IMR-90 (cell line): ENCODE data around the gene PPM1L. TPM values are rescaled to one million over a fixed set of nuclear protein-coding genes. Genes with fewer than 3 reads are reported as not detected.

Experiments used
- ATAC-seq: fragments of 200-7000 bp; cut with Tn5 transposase; 2 replicates; pipeline ENCODE4 v1.9.1; 2020; ENCODE audit warnings: low read depth, mild to moderate bottlenecking, moderate library complexity
- BruUV-seq: library from RNA; stranded (reverse); fragments of 400-500 nt; replicated peaks from 2 replicates; lab custom pipeline; 2021; lab: Mats Ljungman, UMichigan
- CTCF ChIA-PET: fragments of 300-600 bp; formaldehyde crosslinking; extraction: SDS; loops from one replicate; lab custom pipeline; 2021; ENCODE audit warnings: antibody characterized with exemption; lab: Yijun Ruan, JAX
- POLR2A ChIA-PET: fragments of 300-600 bp; sonication (Branson Sonifier 250); formaldehyde crosslinking; loops from one replicate; lab custom pipeline; 2022; ENCODE audit warnings: antibody characterized with exemption; ENCODE audit not compliant: unreplicated experiment; lab: Charles Lee
- DNase-seq: peaks from one replicate; pipeline ENCODE4 v3.0.0; 2013
- H2AFZ ChIP-seq: replicated peaks from 2 replicates; pipeline ENCODE3; 2013; ENCODE audit warnings: low read length, mild to moderate bottlenecking; ENCODE audit not compliant: poor library complexity
- H2AK5ac ChIP-seq: 2 replicates; pipeline ENCODE4 v1.6.1; 2013; ENCODE audit warnings: low read depth, low read length, inconsistent platforms
- H2AK9ac ChIP-seq: replicated peaks from 2 replicates; pipeline ENCODE3; 2013; ENCODE audit warnings: mild to moderate bottlenecking, low read depth, low read length, moderate library complexity; ENCODE audit not compliant: poor library complexity
- H2BK120ac ChIP-seq: 2 replicates; pipeline ENCODE4 v1.6.1; 2013; ENCODE audit warnings: low read depth, low read length, inconsistent platforms
- H2BK15ac ChIP-seq: 3 replicates; pipeline ENCODE4 v1.6.1; 2013; ENCODE audit warnings: low read depth, low read length, inconsistent platforms
- H2BK20ac ChIP-seq: 2 replicates; pipeline ENCODE4 v1.6.1; 2013; ENCODE audit warnings: low read depth, mild to moderate bottlenecking, inconsistent platforms, low read length, moderate library complexity
- H2BK5ac ChIP-seq: 2 replicates; pipeline ENCODE4 v1.6.1; 2013; ENCODE audit warnings: mild to moderate bottlenecking, low read depth, low read length, inconsistent platforms; ENCODE audit not compliant: poor library complexity, severe bottlenecking
- H3K14ac ChIP-seq: replicated peaks from 2 replicates; pipeline ENCODE4 v1.6.1; 2013; ENCODE audit warnings: low read depth, low read length, inconsistent platforms
- H3K18ac ChIP-seq: 2 replicates; pipeline ENCODE4 v1.6.1; 2013; ENCODE audit warnings: low read depth, low read length, control low read depth
- H3K23ac ChIP-seq: 2 replicates; pipeline ENCODE4 v1.6.1; 2013; ENCODE audit warnings: low read depth, low read length, inconsistent platforms
- H3K27ac ChIP-seq: 2 replicates; pipeline ENCODE4 v1.5.1; 2013; ENCODE audit warnings: mild to moderate bottlenecking, control low read depth, low read length; ENCODE audit not compliant: insufficient read depth
- H3K27me3 ChIP-seq: 2 replicates; pipeline ENCODE4 v1.6.1; 2013; ENCODE audit warnings: low read length; ENCODE audit not compliant: control insufficient read depth, insufficient read depth
- H3K36me3 ChIP-seq: 2 replicates; pipeline ENCODE4 v1.6.1; 2013; ENCODE audit warnings: low read length, mixed read lengths; ENCODE audit not compliant: control insufficient read depth, insufficient read depth
- H3K4ac ChIP-seq: 2 replicates; pipeline ENCODE4 v1.6.1; 2013; ENCODE audit warnings: low read depth, low read length, inconsistent platforms
- H3K4me1 ChIP-seq: 2 replicates; pipeline ENCODE4 v1.6.1; 2013; ENCODE audit warnings: low read length, mixed read lengths; ENCODE audit not compliant: control insufficient read depth, insufficient read depth
- H3K4me2 ChIP-seq: 2 replicates; pipeline ENCODE4 v1.6.1; 2013; ENCODE audit warnings: low read depth, mild to moderate bottlenecking, control low read depth, low read length, moderate library complexity
- H3K4me3 ChIP-seq: 2 replicates; pipeline ENCODE4 v1.5.1; 2013; ENCODE audit warnings: low read depth, mild to moderate bottlenecking, control low read depth, low read length, moderate library complexity; ENCODE audit not compliant: insufficient read depth
- H3K56ac ChIP-seq: 2 replicates; pipeline ENCODE4 v1.6.1; 2013; ENCODE audit warnings: low read length, inconsistent platforms; ENCODE audit not compliant: insufficient read depth; ENCODE audit errors: extremely low read depth
- H3K79me1 ChIP-seq, 2 experiments: 2 replicates each; pipeline ENCODE4 v1.6.1; 2013; ENCODE audit warnings: low read length in 2 of 2, inconsistent platforms in 1 of 2, low read depth in 1 of 2
- H3K9ac ChIP-seq: 2 replicates; pipeline ENCODE4 v1.6.1; 2013; ENCODE audit warnings: low read depth, low read length, control low read depth
- H3K9me1 ChIP-seq: 2 replicates; pipeline ENCODE4 v1.6.1; 2013; ENCODE audit warnings: low read length, inconsistent platforms; ENCODE audit not compliant: insufficient read depth
- H3K9me3 ChIP-seq: 2 replicates; pipeline ENCODE4 v1.6.1; 2013; ENCODE audit warnings: low read length; ENCODE audit not compliant: control insufficient read depth, insufficient read depth
- H4K20me1 ChIP-seq: 2 replicates; pipeline ENCODE4 v1.6.1; 2013; ENCODE audit warnings: low read length, inconsistent platforms; ENCODE audit not compliant: insufficient read depth
- H4K5ac ChIP-seq: 2 replicates; pipeline ENCODE4 v1.6.1; 2013; ENCODE audit warnings: mild to moderate bottlenecking, low read depth, low read length, control low read depth
- H4K8ac ChIP-seq, 2 experiments: 2 replicates each; pipeline ENCODE4 v1.6.1; 2013; ENCODE audit warnings: low read depth in 2 of 2, low read length in 2 of 2, control low read depth in 1 of 2, inconsistent platforms in 1 of 2
- H4K91ac ChIP-seq: 2 replicates; pipeline ENCODE4 v1.6.1; 2013; ENCODE audit warnings: low read depth, low read length, inconsistent platforms; ENCODE audit not compliant: insufficient read depth
- BHLHE40 ChIP-seq: fragments of 150-350 bp; IDR thresholded peaks from 2 replicates; pipeline ENCODE4 v1.6.1; 2016; ENCODE audit warnings: mild to moderate bottlenecking, low read depth, low read length
- CEBPB ChIP-seq: IDR thresholded peaks from 2 replicates; pipeline ENCODE4 v1.6.1; 2012; ENCODE audit warnings: low read depth, low read length, improper control_type of control experiment
- CHD1 ChIP-seq: IDR thresholded peaks from 2 replicates; pipeline ENCODE4 v1.6.1; 2012; ENCODE audit warnings: low read depth, low read length, improper control_type of control experiment
- FOS ChIP-seq: fragments of 150-350 bp; IDR thresholded peaks from 2 replicates; pipeline ENCODE4 v1.6.1; 2016; ENCODE audit warnings: low read depth, low read length
- MAFK ChIP-seq: IDR thresholded peaks from 2 replicates; pipeline ENCODE4 v1.6.1; 2012; ENCODE audit warnings: low read depth, low read length, improper control_type of control experiment
- MAZ ChIP-seq: IDR thresholded peaks from 2 replicates; pipeline ENCODE4 v1.6.1; 2012; ENCODE audit warnings: low read depth, mild to moderate bottlenecking, low read length, improper control_type of control experiment, moderate library complexity, borderline replicate concordance
- MXI1 ChIP-seq: IDR thresholded peaks from 2 replicates; pipeline ENCODE4 v1.6.1; 2012; ENCODE audit warnings: low read depth, mild to moderate bottlenecking, low read length, moderate library complexity, borderline replicate concordance
- POLR2A ChIP-seq: IDR thresholded peaks from 2 replicates; pipeline ENCODE4 v1.6.1; 2012; ENCODE audit warnings: mild to moderate bottlenecking, low read depth, low read length
- RAD21 ChIP-seq: IDR thresholded peaks from 2 replicates; pipeline ENCODE4 v1.6.1; 2012; ENCODE audit warnings: low read length, improper control_type of control experiment
- RCOR1 ChIP-seq: IDR thresholded peaks from 2 replicates; pipeline ENCODE4 v1.6.1; 2012; ENCODE audit warnings: mild to moderate bottlenecking, low read length, improper control_type of control experiment; ENCODE audit not compliant: insufficient replicate concordance
- RFX5 ChIP-seq: IDR thresholded peaks from 2 replicates; pipeline ENCODE4 v1.8.0; 2012; ENCODE audit warnings: low read depth, mild to moderate bottlenecking, low read length, moderate library complexity
- SMC3 ChIP-seq: fragments of 150-350 bp; IDR thresholded peaks from 2 replicates; pipeline ENCODE4 v1.6.1; 2016; ENCODE audit warnings: low read depth, mild to moderate bottlenecking, antibody characterized with exemption, low read length, moderate library complexity
- WGBS, 2 experiments: methylation state at CpG; one replicate each; pipeline versions ENCODE4 v1.1.5 to v1.1.7; 2013; ENCODE audit warnings: missing lambda C conversion rate in 2 of 2; ENCODE audit not compliant: insufficient read length in 1 of 2; ENCODE audit errors: extremely low coverage in 2 of 2; 5-methylcytosine and 5-hydroxymethylcytosine counted together
- dilution Hi-C: fragments of 300-500 bp; cut with HindIII; formaldehyde crosslinking; loops from one replicate; pipeline ENCODE4 v1.14.3; 2018; ENCODE audit warnings: low sequenced_read_pairs; ENCODE audit not compliant: unreplicated experiment
- in situ Hi-C: fragments of 300-500 bp; cut with MboI; formaldehyde crosslinking; loops from 3 replicates; pipeline ENCODE4 v1.14.3; 2019; ENCODE audit warnings: low sequenced_read_pairs, inconsistent platforms, mixed read lengths
- intact Hi-C: fragments of 100-400 bp; cut with micrococcal nuclease; formaldehyde crosslinking; loops from 2 replicates; pipeline ENCODE4 v1.10.0; 2022
- polyA plus RNA-seq, 3 experiments: library from polyadenylated mRNA; depleted of rRNA; stranded (reverse); fragments of >200 nt; gene quantifications; 2 replicates each; pipeline ENCODE4 v1.2.3, GENCODE V29; 2012; ENCODE audit warnings: low replicate concordance in 1 of 3
- total RNA-seq: library from RNA; depleted of rRNA; stranded (reverse); fragments of >200 nt; gene quantifications from 2 replicates; pipeline ENCODE4 v1.2.3, GENCODE V29; 2012
- TF ChIP-seq, protein P1 (sequence below): conservative IDR thresholded peaks from 2 replicates; pipeline ENCODE4 v1.5.1; 2012; ENCODE audit warnings: mild to moderate bottlenecking, low read depth, low read length, improper control_type of control experiment
- TF ChIP-seq, protein P2 (sequence below): fragments of 150-350 bp; IDR thresholded peaks from 2 replicates; pipeline ENCODE4 v1.6.1; 2017; ENCODE audit warnings: mild to moderate bottlenecking, antibody characterized with exemption, low read length, low read depth
- TF ChIP-seq, protein P3 (sequence below): fragments of 150-350 bp; IDR thresholded peaks from 2 replicates; pipeline ENCODE4 v1.6.1; 2016; ENCODE audit warnings: low read depth, mild to moderate bottlenecking, low read length, moderate library complexity, borderline replicate concordance

Gene PPM1L
- total and polyA plus RNA-seq, 2 of the 4 experiments (the other 2 are of a cell fraction): 0.14 to 0.18 TPM

DNA sequence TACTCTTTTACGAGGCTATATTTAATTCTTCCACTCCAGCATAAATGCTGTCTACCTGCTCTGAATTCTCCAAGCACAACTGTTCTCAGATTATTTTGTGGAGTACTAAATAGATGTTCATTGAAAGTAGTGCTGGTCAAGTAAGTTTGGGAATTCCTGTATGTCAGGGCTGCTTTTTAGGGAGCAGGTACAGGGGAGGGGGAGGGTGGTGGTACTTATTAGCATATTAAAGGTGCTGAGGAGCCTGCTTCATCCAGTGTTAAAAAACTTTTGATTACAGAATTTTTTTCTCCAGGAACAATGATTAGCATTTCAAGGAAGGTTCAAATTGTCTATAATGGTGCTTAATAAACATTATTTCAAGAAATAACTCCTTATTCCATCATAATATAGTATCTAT, 59.2 kb downstream of the PPM1L start:
- no peak overlapping the region for H3K23ac ChIP-seq
- ChIA-PET CTCF (no interaction called here), POLR2A (no interaction called here)
- dilution Hi-C loops: no loop called here
- no peak overlapping the region for H3K9ac ChIP-seq
- no peak overlapping the region for H3K4me2 ChIP-seq
- H3K36me3 ChIP-seq: no peaks in the 10 kb centered on the region
- no peak overlapping the region for H3K27ac ChIP-seq
- no peaks in the 10 kb centered on the region; the same call in 1 of the 2 replicates for H3K27me3 ChIP-seq
- H3K9me1 ChIP-seq: no peaks in the 10 kb centered on the region
- no peak overlapping the region for H3K4me3 ChIP-seq
- no peak overlapping the region for H4K91ac ChIP-seq
- no peak overlapping the region for H2BK5ac ChIP-seq
- no peaks in the 10 kb centered on the region for H3K4me1 ChIP-seq
- WGBS, 2 experiments: no CpG with 5 or more reads among the region's 1 CpG
- no peaks in the 10 kb centered on the region for H3K9me3 ChIP-seq
- H2BK20ac ChIP-seq: no peak overlapping the region
- TF ChIP-seq MXI1: no peak
- TF ChIP-seq RAD21: no peak
- no peak for TF ChIP-seq BHLHE40
- TF ChIP-seq POLR2A: no peak
- TF ChIP-seq SMC3: no peak
- TF ChIP-seq MAFK: no peak
- TF ChIP-seq CHD1: no peak
- TF ChIP-seq RCOR1: no peak
- TF ChIP-seq, protein P1, sequence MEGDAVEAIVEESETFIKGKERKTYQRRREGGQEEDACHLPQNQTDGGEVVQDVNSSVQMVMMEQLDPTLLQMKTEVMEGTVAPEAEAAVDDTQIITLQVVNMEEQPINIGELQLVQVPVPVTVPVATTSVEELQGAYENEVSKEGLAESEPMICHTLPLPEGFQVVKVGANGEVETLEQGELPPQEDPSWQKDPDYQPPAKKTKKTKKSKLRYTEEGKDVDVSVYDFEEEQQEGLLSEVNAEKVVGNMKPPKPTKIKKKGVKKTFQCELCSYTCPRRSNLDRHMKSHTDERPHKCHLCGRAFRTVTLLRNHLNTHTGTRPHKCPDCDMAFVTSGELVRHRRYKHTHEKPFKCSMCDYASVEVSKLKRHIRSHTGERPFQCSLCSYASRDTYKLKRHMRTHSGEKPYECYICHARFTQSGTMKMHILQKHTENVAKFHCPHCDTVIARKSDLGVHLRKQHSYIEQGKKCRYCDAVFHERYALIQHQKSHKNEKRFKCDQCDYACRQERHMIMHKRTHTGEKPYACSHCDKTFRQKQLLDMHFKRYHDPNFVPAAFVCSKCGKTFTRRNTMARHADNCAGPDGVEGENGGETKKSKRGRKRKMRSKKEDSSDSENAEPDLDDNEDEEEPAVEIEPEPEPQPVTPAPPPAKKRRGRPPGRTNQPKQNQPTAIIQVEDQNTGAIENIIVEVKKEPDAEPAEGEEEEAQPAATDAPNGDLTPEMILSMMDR: no peak
- no peak for TF ChIP-seq RFX5
- TF ChIP-seq, protein P2, sequence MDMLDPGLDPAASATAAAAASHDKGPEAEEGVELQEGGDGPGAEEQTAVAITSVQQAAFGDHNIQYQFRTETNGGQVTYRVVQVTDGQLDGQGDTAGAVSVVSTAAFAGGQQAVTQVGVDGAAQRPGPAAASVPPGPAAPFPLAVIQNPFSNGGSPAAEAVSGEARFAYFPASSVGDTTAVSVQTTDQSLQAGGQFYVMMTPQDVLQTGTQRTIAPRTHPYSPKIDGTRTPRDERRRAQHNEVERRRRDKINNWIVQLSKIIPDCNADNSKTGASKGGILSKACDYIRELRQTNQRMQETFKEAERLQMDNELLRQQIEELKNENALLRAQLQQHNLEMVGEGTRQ: no peak
- TF ChIP-seq, protein P3, sequence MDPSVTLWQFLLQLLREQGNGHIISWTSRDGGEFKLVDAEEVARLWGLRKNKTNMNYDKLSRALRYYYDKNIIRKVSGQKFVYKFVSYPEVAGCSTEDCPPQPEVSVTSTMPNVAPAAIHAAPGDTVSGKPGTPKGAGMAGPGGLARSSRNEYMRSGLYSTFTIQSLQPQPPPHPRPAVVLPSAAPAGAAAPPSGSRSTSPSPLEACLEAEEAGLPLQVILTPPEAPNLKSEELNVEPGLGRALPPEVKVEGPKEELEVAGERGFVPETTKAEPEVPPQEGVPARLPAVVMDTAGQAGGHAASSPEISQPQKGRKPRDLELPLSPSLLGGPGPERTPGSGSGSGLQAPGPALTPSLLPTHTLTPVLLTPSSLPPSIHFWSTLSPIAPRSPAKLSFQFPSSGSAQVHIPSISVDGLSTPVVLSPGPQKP: no peak
- TF ChIP-seq CEBPB: no peak
- no peak for TF ChIP-seq MAZ
- TF ChIP-seq FOS: no peak
- no peaks in the 10 kb centered on the region for H3K79me1 ChIP-seq
- H2BK15ac ChIP-seq: no peak overlapping the region
- ATAC-seq (no peak), DNase-seq (no peak)
- H4K8ac ChIP-seq: no peak overlapping the region
- no peak overlapping the region for H2BK120ac ChIP-seq
- H2AK9ac ChIP-seq: no peak overlapping the region
- no peak overlapping the region for H2AK5ac ChIP-seq
- no peaks in the 10 kb centered on the region for H4K20me1 ChIP-seq
- no peak overlapping the region for H3K56ac ChIP-seq
- H3K14ac ChIP-seq: no peak overlapping the region
- intact Hi-C loops: no loop called here
- H4K5ac ChIP-seq: no peak overlapping the region
- in situ Hi-C loops: no loop called here
- no peak overlapping the region for H2AFZ ChIP-seq
- no TSS peak for BruUV-seq
- no peak overlapping the region for H3K4ac ChIP-seq
- H3K18ac ChIP-seq: no peak overlapping the region
